ENCODE measurements around the gene EOMES.

DNA sequence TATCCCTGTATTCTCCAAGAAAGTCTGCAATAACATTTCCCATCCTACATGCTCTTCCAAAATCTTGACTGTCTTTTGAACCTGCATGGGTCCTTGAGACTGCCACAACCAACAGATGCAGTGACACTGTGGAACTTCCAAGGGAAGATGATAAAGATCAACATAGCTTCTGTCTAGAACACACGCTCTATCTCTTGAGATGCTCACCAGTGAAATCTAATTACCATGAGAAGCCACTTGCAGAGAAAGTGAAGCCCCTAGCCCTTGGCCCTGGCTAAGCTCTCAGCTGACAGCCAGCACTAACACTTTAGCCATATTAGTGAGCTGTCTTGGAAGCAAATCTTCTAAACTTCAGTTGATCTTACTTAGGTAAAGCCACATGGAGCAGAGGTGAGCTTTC, 36.6 kb downstream of the EOMES start:
- TF ChIP-seq POLR2A (IDR thresholded peaks at IDR 0.05) (no peak), CTCF (IDR thresholded peaks at IDR 0.05) (no peak), EP300 (IDR thresholded peaks at IDR 0.05) (no peak)

All from upper lobe of left lung (tissue), 4 donors.